SH-SY5Y (cell line): ENCODE results near the gene GRIA1.

ENCODE experiments used
- GATA2 ChIP-seq: IDR thresholded peaks from 2 replicates; pipeline ENCODE4 v1.6.1; 2011; ENCODE audit warnings: mild to moderate bottlenecking, low read depth, low read length
- GATA3 ChIP-seq: IDR thresholded peaks from 2 replicates; pipeline ENCODE4 v1.6.1; 2011; ENCODE audit warnings: low read depth, mild to moderate bottlenecking, low read length, moderate library complexity

- TF ChIP-seq GATA2: no peak
- no peak for TF ChIP-seq GATA3
Measured at GRCh38 chr5:153562189-153562588, 71.7 kb downstream of the GRIA1 start.
